HG03354 (cell line): ENCODE measurements around the gene PIK3R3.

Source experiments
- ATAC-seq: cut with Tn5 transposase; IDR thresholded peaks from one replicate; pipeline ENCODE4 v1.9.1; 2021; ENCODE audit warnings: mild to moderate bottlenecking; ENCODE audit not compliant: unreplicated experiment, poor library complexity, severe bottlenecking

The PIK3R3 gene

DNA sequence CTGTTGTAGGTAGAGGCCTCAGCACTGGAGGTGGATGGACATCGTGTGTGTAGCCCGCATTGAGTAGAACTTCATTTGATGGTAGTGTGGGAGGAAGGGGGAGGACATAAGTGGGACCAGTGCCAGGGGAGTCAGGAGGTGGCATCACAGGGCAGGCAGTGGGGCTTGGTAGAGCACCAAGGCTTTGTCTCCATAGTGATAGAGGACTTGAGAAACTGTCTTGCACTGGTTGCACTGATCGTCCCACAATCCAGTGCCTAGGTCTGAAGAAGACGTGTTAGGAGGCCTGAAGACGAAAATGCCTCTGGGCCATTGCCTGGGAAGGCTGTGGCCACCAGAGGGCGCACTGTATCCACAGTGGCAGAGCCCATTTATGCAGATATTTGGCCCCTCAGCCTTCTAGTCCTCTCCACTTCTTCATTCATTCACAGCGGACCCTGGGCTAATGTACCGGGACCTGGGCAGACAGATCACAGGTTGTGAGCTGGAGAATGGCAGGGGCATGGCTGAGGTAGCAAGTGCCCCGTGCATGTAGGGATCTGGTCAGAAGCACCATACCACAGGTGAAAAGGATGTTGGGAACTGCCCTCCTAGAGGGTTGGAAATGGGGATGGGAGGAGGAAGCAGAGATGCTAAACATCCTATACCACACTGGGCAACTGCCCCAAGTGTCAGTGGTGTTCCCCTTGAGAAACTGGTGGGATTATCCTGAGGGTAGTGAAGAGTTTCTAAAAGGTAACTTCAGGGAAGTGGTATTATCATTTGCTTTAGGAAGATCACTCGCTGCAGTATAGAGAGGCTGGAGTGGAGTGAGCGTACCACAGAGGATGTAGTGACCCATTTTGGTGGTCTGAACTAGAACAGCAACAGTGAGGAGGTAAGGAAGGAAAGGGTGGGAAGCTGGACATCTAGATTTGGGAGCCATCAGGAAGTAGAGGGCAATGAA is 95.3 kb downstream of the PIK3R3 start:
- no peak for ATAC-seq

DNA sequence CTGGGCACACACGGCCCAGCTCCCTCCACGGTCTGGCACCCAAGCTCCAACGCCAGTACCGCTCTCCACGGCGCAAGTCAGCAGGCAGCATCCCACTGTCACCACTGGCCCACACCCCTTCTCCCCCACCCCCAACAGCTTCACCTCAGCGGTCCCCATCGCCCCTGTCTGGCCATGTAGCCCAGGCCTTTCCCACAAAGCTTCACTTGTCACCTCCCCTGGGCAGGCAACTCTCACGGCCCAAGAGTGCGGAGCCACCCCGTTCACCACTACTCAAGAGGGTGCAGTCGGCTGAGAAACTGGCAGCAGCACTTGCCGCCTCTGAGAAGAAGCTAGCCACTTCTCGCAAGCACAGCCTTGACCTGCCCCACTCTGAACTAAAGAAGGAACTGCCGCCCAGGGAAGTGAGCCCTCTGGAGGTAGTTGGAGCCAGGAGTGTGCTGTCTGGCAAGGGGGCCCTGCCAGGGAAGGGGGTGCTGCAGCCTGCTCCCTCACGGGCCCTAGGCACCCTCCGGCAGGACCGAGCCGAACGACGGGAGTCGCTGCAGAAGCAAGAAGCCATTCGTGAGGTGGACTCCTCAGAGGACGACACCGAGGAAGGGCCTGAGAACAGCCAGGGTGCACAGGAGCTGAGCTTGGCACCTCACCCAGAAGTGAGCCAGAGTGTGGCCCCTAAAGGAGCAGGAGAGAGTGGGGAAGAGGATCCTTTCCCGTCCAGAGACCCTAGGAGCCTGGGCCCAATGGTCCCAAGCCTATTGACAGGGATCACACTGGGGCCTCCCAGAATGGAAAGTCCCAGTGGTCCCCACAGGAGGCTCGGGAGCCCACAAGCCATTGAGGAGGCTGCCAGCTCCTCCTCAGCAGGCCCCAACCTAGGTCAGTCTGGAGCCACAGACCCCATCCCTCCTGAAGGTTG is 97.6 kb downstream of the PIK3R3 start:
- no peak for ATAC-seq

DNA sequence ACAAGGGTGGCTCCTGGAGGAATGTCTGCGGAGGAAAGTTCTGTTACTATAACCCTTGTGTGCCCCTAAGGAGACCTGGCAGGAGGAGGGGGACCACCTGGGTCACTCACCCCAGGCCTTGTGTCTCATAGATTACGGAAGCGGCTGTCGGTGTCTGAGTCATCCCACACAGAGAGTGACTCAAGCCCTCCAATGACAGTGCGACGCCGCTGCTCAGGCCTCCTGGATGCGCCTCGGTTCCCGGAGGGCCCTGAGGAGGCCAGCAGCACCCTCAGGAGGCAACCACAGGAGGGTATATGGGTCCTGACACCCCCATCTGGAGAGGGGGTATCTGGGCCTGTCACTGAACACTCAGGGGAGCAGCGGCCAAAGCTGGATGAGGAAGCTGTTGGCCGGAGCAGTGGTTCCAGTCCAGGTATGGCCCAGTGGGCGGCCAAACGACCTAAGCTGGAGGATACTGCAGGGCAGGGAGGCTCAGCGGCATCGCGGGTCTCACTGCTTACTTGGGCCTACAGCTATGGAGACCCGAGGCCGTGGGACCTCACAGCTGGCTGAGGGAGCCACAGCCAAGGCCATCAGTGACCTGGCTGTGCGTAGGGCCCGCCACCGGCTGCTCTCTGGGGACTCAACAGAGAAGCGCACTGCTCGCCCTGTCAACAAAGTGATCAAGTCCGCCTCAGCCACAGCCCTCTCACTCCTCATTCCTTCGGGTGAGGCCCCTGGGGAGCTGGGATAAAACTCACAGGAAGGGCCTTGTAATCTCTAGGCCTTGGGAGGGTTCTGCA is 101.4 kb downstream of the PIK3R3 start:
- no peak for ATAC-seq

DNA sequence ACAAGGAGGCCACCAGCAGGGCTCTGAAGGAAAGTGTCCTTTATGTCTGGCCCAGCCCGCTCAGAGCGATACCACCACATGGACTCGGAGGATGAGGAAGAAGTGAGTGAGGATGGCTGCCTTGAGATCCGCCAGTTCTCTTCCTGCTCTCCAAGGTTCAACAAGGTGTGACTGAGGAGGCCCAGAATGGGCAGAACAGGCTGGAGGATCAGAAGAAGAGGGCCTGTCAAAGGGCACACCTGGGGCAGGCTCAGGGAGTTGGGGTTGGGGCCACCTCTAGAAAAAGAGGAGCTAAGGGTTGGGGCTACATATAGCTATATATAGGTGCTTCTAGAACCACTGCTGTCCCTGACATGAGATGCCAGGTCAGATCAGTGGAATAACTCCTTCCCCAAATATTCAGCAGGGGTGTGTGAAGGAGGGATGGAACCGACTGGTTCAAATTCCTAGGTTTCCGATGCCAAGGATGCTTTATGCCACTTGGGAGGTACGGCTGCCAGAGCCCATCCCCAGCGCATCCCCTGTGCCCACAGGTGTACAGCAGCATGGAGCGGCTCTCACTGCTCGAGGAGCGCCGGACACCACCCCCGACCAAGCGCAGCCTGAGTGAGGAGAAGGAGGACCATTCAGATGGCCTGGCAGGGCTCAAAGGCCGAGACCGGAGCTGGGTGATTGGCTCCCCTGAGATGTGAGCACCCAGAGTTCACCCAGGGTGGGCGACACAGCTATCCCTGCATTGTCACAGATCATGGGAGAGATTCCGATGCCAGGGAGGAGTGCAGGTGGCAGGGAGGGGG is 102.2 kb downstream of the PIK3R3 start:
- no peak for ATAC-seq

DNA sequence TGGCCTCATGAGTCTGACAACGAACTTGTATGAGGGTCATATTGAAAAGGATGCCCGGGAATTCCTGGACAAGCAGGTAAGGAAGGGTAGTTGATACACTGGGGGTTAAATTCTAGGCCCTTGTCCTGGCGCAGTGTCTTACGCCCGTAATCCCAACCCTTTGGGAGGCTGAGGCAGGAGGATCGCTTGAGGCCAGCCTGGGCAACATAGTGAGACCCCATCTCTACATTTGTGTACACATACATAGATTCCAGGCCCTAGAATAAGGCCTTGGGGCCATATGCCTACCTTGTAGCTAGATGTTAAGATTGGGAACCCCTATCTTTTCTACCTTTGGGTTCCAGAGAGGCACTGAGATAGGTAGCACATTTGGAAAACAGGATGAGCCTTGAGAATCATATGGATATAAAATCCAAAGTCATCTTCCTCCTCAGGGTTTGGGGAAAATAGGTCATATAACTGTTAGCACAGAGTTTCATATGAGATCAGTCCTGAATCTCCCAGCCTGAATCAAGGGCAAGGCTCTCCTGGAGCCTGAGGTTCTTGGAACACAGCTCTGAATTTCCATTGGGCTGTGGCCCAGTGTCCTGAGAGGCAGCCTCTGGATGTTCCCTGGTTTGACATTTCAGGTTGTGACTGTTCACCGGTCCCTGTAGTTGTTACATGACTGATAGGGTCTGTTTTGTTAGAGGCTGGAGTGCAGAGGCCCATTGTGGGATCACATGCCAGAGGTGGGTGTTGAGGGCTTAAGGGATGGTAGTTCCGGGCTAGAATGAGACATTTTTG is 104.4 kb downstream of the PIK3R3 start:
- no peak for ATAC-seq

DNA sequence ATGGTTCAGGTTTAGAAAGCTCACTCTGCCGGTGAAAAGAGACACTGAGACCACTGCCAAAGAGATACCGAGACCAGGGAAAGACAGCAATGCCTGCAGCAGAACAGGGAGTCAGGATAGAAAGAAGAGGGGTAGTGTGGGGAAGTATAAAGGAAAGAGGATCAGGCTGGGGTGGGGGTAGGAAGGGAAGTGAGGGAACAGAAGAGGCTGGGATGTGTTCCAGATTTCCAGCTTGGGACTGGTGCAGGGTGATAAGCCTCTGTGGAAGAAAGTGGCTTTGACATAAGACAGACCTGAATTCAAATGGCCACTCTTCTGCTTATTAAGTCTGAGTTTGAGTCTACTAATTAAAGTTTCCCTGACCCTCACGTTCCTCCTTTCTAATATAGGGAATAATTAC is 105.9 kb downstream of the PIK3R3 start:
- no peak for ATAC-seq

DNA sequence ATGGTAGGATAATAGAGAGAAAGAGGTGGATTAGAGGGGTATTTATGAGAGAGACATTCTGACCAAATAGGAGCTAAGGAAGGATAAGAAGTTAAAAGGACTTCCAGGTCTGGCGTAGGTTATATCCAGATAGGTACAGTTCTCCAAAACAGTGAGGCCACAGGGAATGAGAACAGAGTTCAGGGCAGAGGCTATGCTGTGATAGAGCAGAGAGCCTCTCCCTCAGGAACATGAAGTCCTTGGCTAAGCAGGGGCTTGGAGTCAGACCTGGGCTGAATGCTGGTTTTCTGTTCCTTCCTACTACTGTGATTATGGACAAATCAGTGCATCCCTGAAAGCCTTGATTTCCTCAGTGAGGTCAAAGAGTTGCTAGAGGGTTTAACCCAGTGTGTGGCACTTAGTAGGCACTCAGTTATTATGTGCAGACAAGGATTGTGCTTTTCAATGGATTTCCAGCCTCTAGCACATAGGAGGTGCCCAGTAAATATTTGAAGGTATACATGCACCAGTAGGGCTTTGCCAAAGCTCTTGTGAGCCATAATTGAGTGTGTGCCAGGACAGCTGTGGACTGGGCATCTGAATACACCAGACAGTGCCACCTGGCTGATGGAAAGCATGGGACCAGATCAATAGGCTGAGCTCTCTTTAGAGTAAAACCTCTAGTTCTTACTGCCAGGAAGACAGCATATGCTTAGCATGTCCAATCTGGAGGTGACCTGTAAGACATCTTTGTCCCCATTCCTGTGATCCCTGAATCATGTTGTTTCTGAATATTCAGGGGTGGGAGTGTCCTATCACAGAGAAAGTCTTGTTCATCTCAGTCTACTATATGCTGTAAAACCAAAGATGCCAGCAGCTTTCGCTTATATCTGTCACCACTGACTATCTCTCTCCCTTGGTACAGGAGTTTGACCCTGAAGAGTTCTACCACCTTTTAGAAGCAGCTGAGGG is 111.1 kb downstream of the PIK3R3 start:
- no peak for ATAC-seq

DNA sequence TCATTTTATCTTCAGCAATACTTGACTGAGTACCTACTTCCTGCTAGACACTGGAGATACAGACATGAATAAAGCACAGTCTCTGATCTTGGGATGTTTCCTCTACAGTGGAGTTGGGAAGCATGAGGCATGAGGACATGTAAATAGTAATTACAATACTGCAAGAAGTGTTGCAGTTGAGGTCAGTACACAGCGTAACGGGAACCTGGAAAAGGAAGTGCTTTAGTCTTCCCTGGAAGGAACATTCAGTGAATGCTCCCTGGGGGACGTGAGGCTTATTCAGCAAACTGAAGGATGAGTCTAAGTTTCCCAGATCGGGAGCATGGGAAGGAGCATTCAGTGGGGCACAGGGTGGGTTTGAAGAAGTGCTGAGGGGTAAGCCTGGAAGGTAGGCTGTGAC is 112.4 kb downstream of the PIK3R3 start:
- ATAC-seq = no peak

DNA sequence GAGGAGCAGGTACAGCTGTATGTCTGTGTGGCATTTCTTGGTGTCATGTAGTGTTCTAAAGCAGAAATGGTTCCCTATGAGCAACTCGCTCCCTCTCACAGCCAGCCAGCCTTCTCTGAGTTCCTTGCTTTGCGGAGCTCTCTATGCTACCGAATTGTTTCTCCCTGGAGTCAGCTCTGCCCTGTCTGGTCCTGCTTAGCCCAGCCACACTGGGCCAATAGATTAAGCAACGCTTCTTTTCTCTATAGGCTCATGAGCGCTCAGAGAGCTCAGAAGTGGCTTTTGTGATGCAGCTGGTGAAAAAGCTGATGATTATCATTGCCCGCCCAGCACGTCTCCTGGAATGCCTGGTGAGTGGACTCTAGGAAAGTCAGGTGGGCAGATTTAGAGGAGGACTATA is 113.1 kb downstream of the PIK3R3 start:
- no peak for ATAC-seq

DNA sequence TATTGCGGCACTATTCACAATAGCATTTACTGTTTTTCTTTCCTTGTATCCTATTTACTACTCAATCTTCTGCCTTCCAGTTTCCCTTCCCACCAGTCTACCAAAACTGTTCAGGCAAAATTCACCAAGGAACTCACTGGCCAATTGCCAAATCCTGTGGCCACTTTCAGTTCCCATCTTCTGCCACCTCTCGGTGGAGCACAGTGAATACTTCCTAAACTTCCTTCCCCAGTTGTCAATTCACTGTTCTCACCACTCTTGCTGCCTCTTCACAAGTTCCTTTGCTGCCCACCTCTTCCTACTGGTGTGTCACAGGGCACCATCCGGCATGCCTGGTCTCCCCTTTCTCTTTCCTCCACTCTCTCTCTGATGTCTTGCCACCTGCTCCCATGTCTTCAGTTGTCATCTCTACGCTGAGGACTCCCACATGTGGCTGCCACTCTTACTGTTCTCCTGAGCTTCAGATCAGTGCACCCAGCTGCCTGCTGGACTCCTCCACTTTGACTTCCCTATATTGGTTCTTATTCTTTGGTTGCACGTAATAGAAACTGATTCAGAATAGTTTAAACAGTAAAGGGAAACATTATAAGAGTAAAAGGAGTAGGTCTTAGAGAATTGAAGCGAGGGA is 114.4 kb downstream of the PIK3R3 start:
- no peak for ATAC-seq

DNA sequence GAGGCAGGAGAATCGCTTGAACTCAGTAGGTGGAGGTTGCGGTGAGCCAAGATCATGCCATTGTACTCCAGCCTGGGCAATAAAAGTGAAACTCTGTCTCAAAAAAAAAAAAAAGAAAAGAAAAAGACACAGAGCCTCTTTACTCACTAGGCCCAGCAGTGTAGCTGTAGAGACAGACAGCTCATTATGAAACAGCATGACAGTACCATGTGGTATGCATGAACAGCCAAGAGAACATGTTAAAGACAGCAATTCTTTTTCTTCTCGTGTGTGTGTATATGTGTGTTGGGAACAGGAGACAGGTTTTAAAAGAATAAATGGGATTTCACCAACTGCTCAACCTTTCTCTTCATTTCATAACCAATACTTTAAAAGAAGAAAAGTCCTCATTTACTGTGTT is 118.8 kb downstream of the PIK3R3 start:
- no peak for ATAC-seq

DNA sequence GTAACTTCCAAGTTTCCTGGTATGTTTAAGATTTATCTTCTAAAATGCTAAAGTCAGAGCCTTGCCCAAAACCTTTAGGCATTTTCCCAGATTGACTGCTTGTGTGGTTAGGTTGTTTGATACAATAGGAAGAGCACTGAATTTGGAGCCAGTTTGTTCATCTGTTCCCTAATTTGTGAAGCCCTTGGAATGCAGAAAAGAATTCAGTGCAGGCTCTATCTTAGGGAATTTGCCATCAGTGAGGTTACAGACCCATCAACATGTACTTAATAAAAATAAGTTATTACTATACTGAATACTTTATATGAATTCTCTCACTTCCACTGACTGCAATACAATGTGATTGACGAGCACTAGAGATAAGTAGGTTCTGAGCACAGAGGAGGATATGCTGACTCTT is 120.2 kb downstream of the PIK3R3 start:
- no peak for ATAC-seq

DNA sequence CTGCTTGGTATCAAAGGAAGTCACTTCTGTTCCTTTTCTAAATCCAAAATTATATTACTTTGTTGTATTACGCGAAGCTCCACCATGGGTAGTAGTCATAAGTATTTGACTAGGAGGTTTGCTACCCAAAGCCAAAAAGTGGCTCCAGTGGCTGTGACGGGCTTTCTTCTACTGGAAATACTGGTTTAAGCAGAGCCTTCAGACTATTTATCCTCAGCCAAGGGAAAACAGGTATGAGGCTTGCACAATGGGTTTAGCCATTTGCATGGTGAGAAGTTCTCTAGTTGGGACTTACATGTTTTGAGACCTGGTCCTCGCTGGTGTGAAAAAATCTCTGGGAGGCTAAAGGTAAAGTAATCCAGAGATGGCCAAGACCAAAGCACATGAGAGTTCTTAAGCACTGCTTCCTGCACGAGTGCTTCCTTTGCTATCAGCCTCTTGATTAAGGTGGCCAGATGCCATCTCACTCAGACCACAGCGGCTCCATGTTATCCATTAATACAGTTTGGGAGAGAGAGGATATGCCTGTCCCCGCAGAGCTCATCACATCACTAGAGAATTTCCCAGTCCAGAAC is 121.2 kb downstream of the PIK3R3 start:
- ATAC-seq = no peak

DNA sequence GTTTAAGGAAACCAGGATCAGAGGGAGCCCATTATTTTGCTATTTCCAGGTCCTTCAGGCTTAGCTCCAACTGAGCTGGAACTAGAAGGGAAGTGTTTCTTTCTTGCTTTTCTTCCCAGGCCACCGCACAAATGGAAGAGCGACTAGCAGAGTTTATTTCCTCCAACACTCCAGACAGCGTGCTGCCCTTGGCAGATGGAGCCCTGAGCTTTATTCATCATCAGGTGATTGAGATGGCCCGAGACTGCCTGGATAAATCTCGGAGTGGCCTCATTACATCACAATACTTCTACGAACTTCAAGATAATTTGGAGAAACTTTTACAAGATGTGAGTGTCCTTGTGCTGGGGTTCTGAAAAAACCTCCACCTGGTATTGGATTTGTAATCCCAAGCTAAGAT is 121.8 kb downstream of the PIK3R3 start:
- ATAC-seq = no peak

DNA sequence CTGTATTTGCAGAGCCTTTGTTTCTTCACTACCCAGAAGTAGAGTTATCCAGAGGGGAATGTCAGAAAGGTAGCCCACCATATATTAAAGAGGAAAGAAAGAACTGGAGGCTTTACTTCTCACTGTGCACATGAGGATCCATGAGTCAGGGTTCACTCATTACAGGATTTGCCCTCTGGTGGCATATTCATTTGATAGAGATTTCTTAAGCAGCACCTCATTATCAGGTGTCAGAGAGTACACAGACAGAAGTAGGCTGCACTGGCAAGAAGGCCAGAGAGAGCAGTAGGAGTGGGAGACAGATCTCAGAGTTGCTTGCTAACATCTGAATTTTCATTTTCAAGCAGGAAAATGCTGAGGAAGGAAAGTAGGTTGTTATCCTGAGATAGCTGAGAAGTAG is 123.8 kb downstream of the PIK3R3 start:
- no peak for ATAC-seq

DNA sequence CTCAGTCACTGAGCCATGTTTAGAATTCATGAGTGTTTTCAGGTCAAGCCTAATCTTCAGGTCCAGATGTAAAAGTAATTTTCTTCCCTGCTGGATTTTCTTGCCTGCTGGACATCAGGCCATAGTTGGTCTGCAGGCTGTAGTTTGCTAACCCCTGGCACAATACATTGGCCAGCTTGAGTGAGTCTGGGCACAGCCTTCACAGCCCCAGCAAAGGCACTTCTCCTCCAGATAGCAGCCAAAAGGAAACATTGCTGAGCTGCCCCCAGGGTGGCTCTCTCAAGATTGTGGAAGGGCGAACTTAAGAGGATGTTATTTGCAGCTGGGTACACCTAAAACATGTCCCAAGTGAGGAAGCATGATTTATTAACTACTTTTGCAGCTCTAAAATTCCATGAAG is 126.8 kb downstream of the PIK3R3 start:
- no peak for ATAC-seq

DNA sequence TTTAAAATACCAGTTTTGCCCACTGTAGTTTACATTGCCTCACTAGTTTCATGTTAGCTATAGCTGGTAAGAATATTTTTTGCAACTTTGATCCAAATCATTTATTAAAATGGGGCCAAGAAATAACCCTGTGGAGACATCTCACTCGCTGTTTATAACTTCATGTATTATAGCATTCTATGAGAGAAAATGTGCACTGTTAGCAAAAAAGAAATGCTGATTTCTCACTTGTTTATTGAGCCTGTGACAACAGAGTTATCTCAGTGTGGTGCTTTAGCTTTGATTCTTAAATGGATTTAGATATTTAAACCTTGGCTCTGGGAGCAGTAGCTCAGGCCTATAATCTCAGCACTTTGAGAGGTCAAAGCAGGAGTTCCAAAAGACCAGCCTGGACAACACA is 127.9 kb downstream of the PIK3R3 start:
- no peak for ATAC-seq
